ENCODE results near the gene ASIC2.

DNA sequence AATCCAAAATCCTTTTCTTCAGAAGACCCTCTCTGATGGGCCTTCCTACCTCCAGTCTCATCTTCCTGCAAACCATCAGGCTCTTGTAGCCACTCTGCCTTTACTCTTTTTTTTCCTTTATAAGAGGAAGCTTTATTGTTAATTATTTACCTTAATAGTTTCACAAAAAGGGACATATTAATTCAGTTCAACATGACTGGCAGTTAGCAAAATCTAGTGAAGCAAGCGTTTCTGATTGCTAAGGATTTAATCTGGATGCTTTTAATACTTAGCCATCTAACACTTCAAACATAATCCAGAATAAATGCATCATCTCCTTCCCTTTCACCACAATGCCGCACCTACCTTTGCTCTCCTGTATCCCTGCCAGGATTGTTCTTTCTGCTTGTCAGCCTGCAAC, 239.4 kb downstream of the ASIC2 start:
- TF ChIP-seq, protein P1, sequence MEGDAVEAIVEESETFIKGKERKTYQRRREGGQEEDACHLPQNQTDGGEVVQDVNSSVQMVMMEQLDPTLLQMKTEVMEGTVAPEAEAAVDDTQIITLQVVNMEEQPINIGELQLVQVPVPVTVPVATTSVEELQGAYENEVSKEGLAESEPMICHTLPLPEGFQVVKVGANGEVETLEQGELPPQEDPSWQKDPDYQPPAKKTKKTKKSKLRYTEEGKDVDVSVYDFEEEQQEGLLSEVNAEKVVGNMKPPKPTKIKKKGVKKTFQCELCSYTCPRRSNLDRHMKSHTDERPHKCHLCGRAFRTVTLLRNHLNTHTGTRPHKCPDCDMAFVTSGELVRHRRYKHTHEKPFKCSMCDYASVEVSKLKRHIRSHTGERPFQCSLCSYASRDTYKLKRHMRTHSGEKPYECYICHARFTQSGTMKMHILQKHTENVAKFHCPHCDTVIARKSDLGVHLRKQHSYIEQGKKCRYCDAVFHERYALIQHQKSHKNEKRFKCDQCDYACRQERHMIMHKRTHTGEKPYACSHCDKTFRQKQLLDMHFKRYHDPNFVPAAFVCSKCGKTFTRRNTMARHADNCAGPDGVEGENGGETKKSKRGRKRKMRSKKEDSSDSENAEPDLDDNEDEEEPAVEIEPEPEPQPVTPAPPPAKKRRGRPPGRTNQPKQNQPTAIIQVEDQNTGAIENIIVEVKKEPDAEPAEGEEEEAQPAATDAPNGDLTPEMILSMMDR (IDR thresholded peaks at IDR 0.05; ENCODE audit: insufficient read depth, low read depth, low read length): no peak
- no peak for TF ChIP-seq EZH2 (IDR thresholded peaks at IDR 0.05; ENCODE audit: insufficient read depth, low read length)

All from astrocyte (in vitro differentiated cells and primary cell).